ENCODE data around the gene DLGAP1. TPM values are rescaled to one million over a fixed set of nuclear protein-coding genes. Genes with fewer than 3 reads are reported as not detected.
A peak's percentile ranks its signal among the peaks of the same experiment; 100 is the strongest.

Gene DLGAP1
- total RNA-seq, 1 donor from 2014 or later: 18.5 TPM

GRCh38 chr18:3995476-3996102 is 459.5 kb downstream of the DLGAP1 start:
- Histone ChIP-seq H3K9ac (no peak overlapping the region), H3K4me2 (peak overlapping the region; percentile 30), H3K79me2 (ENCODE audit: low read depth) (no peaks in the 10 kb centered on the region), H3K4me1 (peaks cover 23% of the 10 kb centered on the region), H3K36me3 (no peaks in the 10 kb centered on the region), H3K9me3 (ENCODE audit: low read depth) (no peaks in the 10 kb centered on the region), H4K20me1 (ENCODE audit: low read depth) (no peaks in the 10 kb centered on the region), H3K27ac (no peak overlapping the region), H3F3A (ENCODE audit: low read depth) (peaks cover 24% of the 10 kb centered on the region), H2AFZ (replicated peaks) (no peak overlapping the region), H3K27me3 (no peaks in the 10 kb centered on the region), H3K4me3 (no peak overlapping the region)
- H3K36me3 Mint-ChIP-seq: no peaks in the 10 kb centered on the region
- H3K9me3 Mint-ChIP-seq: no peaks in the 10 kb centered on the region
- no peak overlapping the region for H3K4me3 Mint-ChIP-seq
- H3K27me3 Mint-ChIP-seq (ENCODE audit: insufficient read depth, low read depth): peaks cover 3% of the 10 kb centered on the region
- peak; percentile 89 for DNase-seq (ENCODE audit: low spot score)
- TF ChIP-seq EZH2 (IDR thresholded peaks at IDR 0.05): no peak
- TF ChIP-seq CTCF (IDR thresholded peaks at IDR 0.05): peak; percentile 94
- H3K4me1 Mint-ChIP-seq: peaks cover 25% of the 10 kb centered on the region
- H3K27ac Mint-ChIP-seq: no peak overlapping the region

GRCh38 chr18:3993941-3994687 is 461.0 kb downstream of the DLGAP1 start:
- Histone ChIP-seq H4K20me1 (ENCODE audit: low read depth) (no peaks in the 10 kb centered on the region), H3K27ac (peak overlapping the region; percentile 39), H3K27me3 (no peaks in the 10 kb centered on the region), H3K4me1 (peaks cover 23% of the 10 kb centered on the region), H3K4me3 (no peak overlapping the region), H3K9ac (no peak overlapping the region), H3F3A (ENCODE audit: low read depth) (peaks cover 25% of the 10 kb centered on the region), H3K79me2 (ENCODE audit: low read depth) (no peaks in the 10 kb centered on the region), H3K36me3 (no peaks in the 10 kb centered on the region), H3K9me3 (ENCODE audit: low read depth) (no peaks in the 10 kb centered on the region), H3K4me2 (peak overlapping the region; percentile 40), H2AFZ (replicated peaks) (no peak overlapping the region)
- H3K36me3 Mint-ChIP-seq: no peaks in the 10 kb centered on the region
- no peak for TF ChIP-seq CTCF (IDR thresholded peaks at IDR 0.05)
- no peak for TF ChIP-seq EZH2 (IDR thresholded peaks at IDR 0.05)
- TF ChIP-seq EZH2phosphoT487 (IDR thresholded peaks at IDR 0.05): no peak
- peaks cover 3% of the 10 kb centered on the region for H3K27me3 Mint-ChIP-seq (ENCODE audit: insufficient read depth, low read depth)
- no peaks in the 10 kb centered on the region for H3K9me3 Mint-ChIP-seq
- H3K4me3 Mint-ChIP-seq: no peak overlapping the region
- H3K4me1 Mint-ChIP-seq: peaks cover 25% of the 10 kb centered on the region
- no peak overlapping the region for H3K27ac Mint-ChIP-seq
- no peak for DNase-seq (ENCODE audit: low spot score)

- Mint-ChIP-seq H3K9me3 (no peaks in the 10 kb centered on the region), H3K4me3 (no peak overlapping the region), H3K27ac (no peak overlapping the region), H3K36me3 (no peaks in the 10 kb centered on the region), H3K4me1 (peaks cover 4% of the 10 kb centered on the region), H3K27me3 (ENCODE audit: insufficient read depth, low read depth) (no peaks in the 10 kb centered on the region)
- Histone ChIP-seq H3K27me3 (no peaks in the 10 kb centered on the region), H4K20me1 (ENCODE audit: low read depth) (no peaks in the 10 kb centered on the region), H3K4me2 (peak overlapping the region; percentile 31), H3K9ac (no peak overlapping the region), H3K4me3 (no peak overlapping the region), H3K79me2 (ENCODE audit: low read depth) (no peaks in the 10 kb centered on the region), H3K36me3 (no peaks in the 10 kb centered on the region), H3K4me1 (peaks cover 37% of the 10 kb centered on the region), H3K9me3 (ENCODE audit: low read depth) (no peaks in the 10 kb centered on the region), H2AFZ (replicated peaks) (no peak overlapping the region), H3F3A (ENCODE audit: low read depth) (peaks cover 24% of the 10 kb centered on the region), H3K27ac (no peak overlapping the region)
- no peak for TF ChIP-seq EZH2 (IDR thresholded peaks at IDR 0.05)
- no peak for TF ChIP-seq CTCF (IDR thresholded peaks at IDR 0.05)
- no peak for TF ChIP-seq EZH2phosphoT487 (IDR thresholded peaks at IDR 0.05)
- no peak for DNase-seq (ENCODE audit: low spot score)
These were observed 469.4 kb downstream of the DLGAP1 start for GRCh38 chr18:3985664-3986063.
